Cardiac muscle cell (in vitro differentiated cells and primary cell): ENCODE measurements around the gene RIPPLY1. TPM values are rescaled to one million over a fixed set of nuclear protein-coding genes. Genes with fewer than 3 reads are reported as not detected.
A peak's percentile ranks its signal among the peaks of the same experiment; 100 is the strongest.

Experiments used
- DNase-seq, 2 donors: peaks; one replicate each; pipeline versions ENCODE4 v3.0.0 to v3.0.0-alpha.2; 2010 to 2017; ENCODE audit warnings: low read depth in 1 of 2, low spot score in 1 of 2
- H3K27ac ChIP-seq: fragments of 200-600 bp; sonication (generic); 2 replicates; pipeline ENCODE4 v1.5.1; 2016
- H3K27me3 ChIP-seq: fragments of 200-600 bp; sonication (generic); 2 replicates; pipeline ENCODE4 v1.6.0; 2016; ENCODE audit warnings: control low read depth
- H3K36me3 ChIP-seq: fragments of 200-600 bp; sonication (generic); 2 replicates; pipeline ENCODE4 v1.5.1; 2016; ENCODE audit warnings: control low read depth
- H3K4me1 ChIP-seq: fragments of 200-600 bp; sonication (generic); 2 replicates; pipeline ENCODE4 v1.8.1; 2017; ENCODE audit warnings: low read depth, mild to moderate bottlenecking, mixed run types
- H3K4me3 ChIP-seq: fragments of 200-600 bp; sonication (generic); 2 replicates; pipeline ENCODE4 v1.5.1; 2016; ENCODE audit warnings: mild to moderate bottlenecking
- H3K9me3 ChIP-seq: fragments of 200-600 bp; sonication (generic); 2 replicates; pipeline ENCODE4 v1.5.1; 2017; ENCODE audit warnings: low read depth, mild to moderate bottlenecking, control low read depth
- polyA plus RNA-seq: library from polyadenylated mRNA; unstranded; fragments of >200 nt; fragmentation: Nextera tagmentation; extraction: Ambion mirVana; gene quantifications from 2 replicates; pipeline ENCODE4 v1.2.1, GENCODE V29; 2016
- total RNA-seq: library from RNA; depleted of rRNA; stranded (reverse); fragments of >200 nt; gene quantifications from 2 replicates; pipeline ENCODE4 v1.2.3, GENCODE V29; 2016
- TF ChIP-seq, protein P1 (sequence below): IDR thresholded peaks from 2 replicates; pipeline ENCODE4 v1.5.1; 2012; ENCODE audit warnings: low read depth, mild to moderate bottlenecking, low read length

The RIPPLY1 gene, protein sequence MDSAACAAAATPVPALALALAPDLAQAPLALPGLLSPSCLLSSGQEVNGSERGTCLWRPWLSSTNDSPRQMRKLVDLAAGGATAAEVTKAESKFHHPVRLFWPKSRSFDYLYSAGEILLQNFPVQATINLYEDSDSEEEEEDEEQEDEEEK
- total RNA-seq: 0.21 TPM in 1 of 2 replicates, not detected in the other
- 0.55 TPM in 1 of 2 replicates, not detected in the other for polyA plus RNA-seq

DNA sequence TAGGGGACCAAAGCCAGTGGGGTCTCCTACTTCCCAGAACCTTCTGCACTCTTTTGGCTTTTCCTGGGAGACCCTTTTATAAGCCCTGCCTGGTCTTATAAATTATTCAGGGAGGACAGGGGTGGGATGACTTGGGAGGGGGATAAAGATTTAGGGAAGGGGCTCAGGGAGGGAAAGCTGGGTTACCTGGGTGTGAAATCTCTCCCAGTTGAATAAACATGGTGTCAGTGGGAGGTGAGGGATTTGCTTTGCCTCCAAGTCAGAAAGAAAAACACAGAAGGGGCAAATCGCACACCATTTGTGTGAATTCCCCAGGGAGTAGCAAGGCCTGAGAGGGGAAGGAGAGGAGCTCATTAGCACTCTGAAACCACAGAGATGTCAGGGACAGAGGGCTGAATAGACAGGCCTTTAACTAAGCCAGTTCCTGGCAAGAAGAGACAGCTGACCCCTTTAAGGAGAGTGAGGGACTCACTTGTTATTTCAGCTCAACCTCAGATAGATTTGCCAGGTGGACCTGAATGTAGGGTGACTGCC lies at the start of gene RIPPLY1:
TSS of gene RIPPLY1 (minus strand) at position 51 of the 534 bp plus-strand sequence. CDS start 54 bp downstream, outside the sequence.
- H3K27me3 ChIP-seq: no peaks in the 10 kb centered on the region
- DNase-seq: no peak
- H3K27ac ChIP-seq: peak within 1 kb of the TSS; percentile 26
- H3K9me3 ChIP-seq: no peaks in the 10 kb centered on the region
- TF ChIP-seq, protein P1, sequence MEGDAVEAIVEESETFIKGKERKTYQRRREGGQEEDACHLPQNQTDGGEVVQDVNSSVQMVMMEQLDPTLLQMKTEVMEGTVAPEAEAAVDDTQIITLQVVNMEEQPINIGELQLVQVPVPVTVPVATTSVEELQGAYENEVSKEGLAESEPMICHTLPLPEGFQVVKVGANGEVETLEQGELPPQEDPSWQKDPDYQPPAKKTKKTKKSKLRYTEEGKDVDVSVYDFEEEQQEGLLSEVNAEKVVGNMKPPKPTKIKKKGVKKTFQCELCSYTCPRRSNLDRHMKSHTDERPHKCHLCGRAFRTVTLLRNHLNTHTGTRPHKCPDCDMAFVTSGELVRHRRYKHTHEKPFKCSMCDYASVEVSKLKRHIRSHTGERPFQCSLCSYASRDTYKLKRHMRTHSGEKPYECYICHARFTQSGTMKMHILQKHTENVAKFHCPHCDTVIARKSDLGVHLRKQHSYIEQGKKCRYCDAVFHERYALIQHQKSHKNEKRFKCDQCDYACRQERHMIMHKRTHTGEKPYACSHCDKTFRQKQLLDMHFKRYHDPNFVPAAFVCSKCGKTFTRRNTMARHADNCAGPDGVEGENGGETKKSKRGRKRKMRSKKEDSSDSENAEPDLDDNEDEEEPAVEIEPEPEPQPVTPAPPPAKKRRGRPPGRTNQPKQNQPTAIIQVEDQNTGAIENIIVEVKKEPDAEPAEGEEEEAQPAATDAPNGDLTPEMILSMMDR: no peak
- no peaks in the 10 kb centered on the region for H3K36me3 ChIP-seq
- H3K4me3 ChIP-seq: no peak within 1 kb of the TSS
- peaks cover 19% of the 10 kb centered on the region for H3K4me1 ChIP-seq

DNA sequence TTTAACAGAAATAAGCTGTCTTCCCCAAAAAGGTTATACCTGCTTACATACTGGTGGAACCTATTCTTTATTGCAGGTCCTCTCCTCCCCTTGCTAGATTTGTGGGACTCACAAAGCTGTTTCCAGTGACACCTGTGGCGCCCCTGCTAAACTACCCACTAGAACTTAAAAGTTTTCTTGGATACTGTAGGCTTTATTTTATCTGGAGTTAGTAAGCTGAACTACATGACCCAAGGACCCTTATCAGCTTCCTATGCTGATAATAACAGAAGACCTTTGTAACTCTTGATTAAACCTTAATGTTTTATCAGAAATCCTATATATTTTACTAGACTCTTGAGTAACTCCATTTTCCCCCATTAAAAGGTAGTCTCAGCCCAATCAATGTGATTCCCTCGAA lies 49.4 kb upstream of the RIPPLY1 start:
- H3K9me3 ChIP-seq: no peaks in the 10 kb centered on the region
- TF ChIP-seq, protein P1: no peak
- no peak overlapping the region for H3K27ac ChIP-seq
- no peaks in the 10 kb centered on the region for H3K27me3 ChIP-seq
- H3K4me1 ChIP-seq: peaks cover 9% of the 10 kb centered on the region
- DNase-seq: no peak
- H3K36me3 ChIP-seq: peaks cover 10% of the 10 kb centered on the region
- H3K4me3 ChIP-seq: no peak overlapping the region

DNA sequence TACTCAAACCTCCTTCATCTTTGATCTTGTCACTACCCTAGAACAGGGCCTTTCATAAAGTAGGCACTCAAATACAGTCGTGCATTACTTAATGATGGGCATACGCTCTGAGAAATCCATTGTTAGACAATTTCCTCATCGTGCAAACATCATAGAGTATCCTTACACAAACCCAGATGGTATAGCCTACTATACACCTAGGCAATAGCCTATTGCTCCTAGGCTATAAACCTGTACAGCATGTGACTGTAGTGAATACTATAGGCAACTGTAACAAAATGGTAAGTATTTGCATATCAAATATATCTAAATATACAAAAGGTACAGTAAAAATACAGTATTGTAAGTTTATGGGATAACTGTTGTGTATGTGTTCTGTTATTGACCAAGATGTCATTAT lies 48.9 kb upstream of the RIPPLY1 start:
- peaks cover 9% of the 10 kb centered on the region for H3K4me1 ChIP-seq
- TF ChIP-seq, protein P1: no peak
- H3K27ac ChIP-seq: no peak overlapping the region
- H3K27me3 ChIP-seq: no peaks in the 10 kb centered on the region
- H3K4me3 ChIP-seq: no peak overlapping the region
- H3K9me3 ChIP-seq: no peaks in the 10 kb centered on the region
- DNase-seq: no peak
- peaks cover 10% of the 10 kb centered on the region for H3K36me3 ChIP-seq

DNA sequence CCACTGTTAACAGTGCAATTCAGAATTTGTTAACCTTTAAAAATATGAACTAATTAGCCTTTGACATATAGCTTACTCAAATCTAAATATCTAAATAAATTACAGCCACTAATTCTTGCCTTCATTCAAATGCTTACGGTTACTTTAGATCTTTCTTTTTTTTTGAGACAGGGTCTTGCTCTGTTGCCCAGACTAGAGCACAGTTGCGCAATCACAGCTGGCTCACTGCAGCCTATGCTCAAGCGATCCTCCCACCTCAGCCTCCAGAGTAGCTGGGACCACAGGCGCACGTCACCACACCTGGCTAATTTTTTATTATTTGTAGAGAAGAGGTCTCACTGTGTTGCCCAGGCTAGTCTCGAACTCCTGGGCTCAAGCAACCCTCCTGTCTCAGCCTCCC lies 48.1 kb upstream of the RIPPLY1 start:
- TF ChIP-seq, protein P1: no peak

DNA sequence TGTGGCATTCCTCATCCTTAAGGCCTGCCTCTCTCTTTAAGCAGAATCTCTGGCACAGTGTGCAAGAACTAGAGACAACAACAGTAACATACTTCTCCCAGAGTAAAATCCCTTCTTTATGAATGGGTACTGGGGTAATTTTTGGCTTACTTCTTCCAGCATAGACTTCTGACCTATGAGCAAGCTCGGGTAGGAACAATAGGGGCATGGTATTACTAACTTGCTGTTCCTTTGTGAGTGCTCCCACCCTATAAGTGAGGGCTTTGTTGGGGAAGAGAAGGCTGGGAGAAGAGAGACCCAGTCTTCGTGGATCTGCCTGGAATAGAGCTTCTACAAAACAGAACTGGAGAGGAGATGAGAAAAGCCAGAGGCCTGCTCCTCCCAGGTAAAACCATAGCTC lies 47.2 kb upstream of the RIPPLY1 start:
- TF ChIP-seq, protein P1: no peak
- H3K27ac ChIP-seq: no peak overlapping the region
- H3K36me3 ChIP-seq: peaks cover 10% of the 10 kb centered on the region

More for the DNA sequence above, 48.1 kb upstream of the RIPPLY1 start:
- Histone ChIP-seq H3K27ac (no peak overlapping the region), H3K27me3 (no peaks in the 10 kb centered on the region), H3K9me3 (no peaks in the 10 kb centered on the region), H3K4me3 (no peak overlapping the region), H3K36me3 (peaks cover 10% of the 10 kb centered on the region), H3K4me1 (peaks cover 9% of the 10 kb centered on the region)
- DNase-seq: no peak

More for the DNA sequence above, 47.2 kb upstream of the RIPPLY1 start:
- DNase-seq: no peak
- Histone ChIP-seq H3K27me3 (no peaks in the 10 kb centered on the region), H3K4me3 (no peak overlapping the region), H3K9me3 (no peaks in the 10 kb centered on the region), H3K4me1 (peaks cover 9% of the 10 kb centered on the region)
